Activated CD4-positive, alpha-beta T cell treated with anti-CD3 and anti-CD28 coated beads, Interleukin-2, amount 50 U/mL, for 16 hours (primary cell): ENCODE measurements around the gene RIMS1.
A peak's percentile ranks its signal among the peaks of the same experiment; 100 is the strongest.
"Not testable (repeated sequence)": the region's sequence is repeated elsewhere in the genome, so short reads cannot be mapped to it uniquely, and the experiment has no call there.

Experiments used
- DNase-seq: peaks from one replicate; pipeline ENCODE4 v3.0.0-alpha.2; 2020

The RIMS1 gene

DNA sequence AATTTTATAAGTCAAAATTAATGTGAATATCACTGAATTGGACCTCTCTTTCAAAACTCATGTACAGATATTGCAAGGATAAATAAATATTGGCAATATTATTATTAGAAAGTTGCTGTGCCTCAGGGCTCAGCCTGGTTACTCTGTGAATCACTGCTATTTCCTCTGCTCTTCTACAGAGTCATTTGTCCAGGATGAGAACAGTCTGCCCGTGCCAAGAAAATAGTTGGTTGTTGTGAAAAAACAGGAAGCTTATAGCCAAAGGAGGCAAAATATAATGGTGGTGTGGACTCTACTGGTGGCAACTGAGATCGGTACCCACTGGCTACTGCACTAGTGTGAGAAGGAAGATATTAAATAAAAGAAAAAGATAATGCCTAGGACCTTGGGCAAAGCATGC lies 93.6 kb downstream of the RIMS1 start:
- no peak for DNase-seq

DNA sequence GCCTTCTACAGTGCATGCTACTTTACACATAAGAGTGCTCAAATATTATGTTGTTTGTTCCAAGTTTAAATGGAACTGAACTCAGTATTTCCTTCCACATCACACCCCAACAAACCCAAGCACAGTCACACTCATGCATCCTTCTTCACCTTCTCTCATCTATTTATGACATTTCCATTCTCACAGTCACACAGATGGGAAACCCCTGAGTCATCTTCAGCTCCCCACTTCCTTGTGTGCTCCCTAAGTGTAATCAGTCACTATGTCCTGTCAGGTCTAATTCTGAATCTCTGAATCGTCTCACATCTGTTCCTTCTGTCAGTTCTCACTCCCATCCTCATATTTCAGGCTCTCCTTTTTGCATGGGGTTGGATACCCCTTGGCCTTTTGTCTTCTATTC lies 96.0 kb downstream of the RIMS1 start:
- DNase-seq, result no peak

DNA sequence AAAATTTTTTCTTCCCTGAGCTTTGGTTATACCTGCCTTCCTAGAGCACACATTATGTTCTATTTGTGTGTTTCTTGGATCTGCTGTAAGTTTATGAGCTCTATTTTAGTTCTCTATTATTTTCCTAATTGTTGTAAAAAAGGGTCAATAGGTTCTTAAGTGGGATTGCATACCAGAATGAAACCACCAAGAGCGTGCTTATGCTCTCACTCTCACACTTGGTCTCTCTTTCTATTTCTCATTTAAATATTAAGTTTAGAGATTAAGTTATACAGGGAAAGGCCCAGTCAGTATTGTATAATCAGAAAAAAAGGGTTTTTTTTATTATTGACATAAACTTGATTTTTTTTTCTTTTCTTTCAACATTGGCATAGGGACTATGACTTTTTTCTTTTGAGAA lies 96.8 kb downstream of the RIMS1 start:
- DNase-seq, result no peak

GRCh38 chr6:71994705-71995271 lies 108.4 kb downstream of the RIMS1 start:
- no peak for DNase-seq

DNA sequence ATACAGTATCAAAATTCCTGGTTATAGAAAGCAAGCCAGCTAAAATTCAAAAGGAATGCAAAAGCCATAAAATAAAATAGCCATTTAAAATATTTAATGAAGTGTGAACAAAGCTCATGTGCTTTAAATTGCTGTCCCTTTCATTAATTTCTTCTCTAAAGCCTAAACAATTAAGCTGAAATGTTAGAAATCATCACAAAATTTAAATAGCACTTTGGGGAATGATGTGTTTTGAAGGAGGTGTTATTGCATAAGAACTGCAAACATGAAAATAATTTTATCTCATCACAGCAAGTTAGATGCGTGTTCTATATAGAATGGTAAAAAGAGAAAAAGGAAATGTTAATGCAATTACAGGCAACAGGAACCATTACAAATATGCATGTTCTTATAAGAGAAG lies 111.0 kb downstream of the RIMS1 start:
- no peak for DNase-seq

DNA sequence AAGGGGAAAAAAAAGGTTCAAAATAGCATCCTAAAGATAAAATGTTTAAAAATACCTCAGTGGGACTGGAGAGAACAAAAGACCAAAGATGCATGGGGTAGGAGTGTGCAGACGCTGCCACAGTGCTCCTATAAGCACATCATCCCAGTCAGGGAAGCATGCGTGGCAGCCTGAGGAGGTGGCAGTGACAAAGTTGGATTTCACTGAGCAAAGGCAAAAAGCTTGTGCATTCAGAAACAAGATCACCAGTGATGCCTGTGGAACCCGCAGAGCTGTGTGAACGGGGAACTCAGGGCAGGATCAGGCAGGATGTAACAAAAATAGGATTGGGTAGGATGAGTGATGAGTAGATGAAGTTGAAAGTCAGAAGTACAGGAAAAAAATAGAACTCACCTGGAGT lies 116.1 kb downstream of the RIMS1 start:
- no peak for DNase-seq

DNA sequence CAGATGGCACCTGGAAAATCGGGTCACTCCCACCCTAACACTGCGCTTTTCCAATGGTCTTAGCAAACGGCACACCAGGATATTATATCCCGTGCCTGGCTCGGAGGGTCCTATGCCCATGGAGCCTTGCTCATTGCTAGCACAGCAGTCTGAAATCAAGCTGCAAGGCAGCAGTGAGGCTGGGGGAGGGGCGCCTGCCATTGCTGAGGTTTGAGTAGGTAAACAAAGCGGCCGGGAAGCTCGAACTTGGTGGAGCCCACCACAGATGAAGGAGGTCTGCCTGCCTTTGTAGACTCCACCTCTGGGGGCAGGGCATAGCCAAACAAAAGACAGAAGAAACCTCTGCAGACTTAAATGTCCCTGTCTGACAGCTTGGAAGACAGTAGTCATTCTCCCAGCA lies 120.2 kb downstream of the RIMS1 start:
- not testable (repeated sequence) for DNase-seq

GRCh38 chr6:72022830-72023229 lies 136.5 kb downstream of the RIMS1 start:
- no peak for DNase-seq

- no peak for DNase-seq
Measured at GRCh38 chr6:72031471-72031870, 145.1 kb downstream of the RIMS1 start.

- no peak for DNase-seq
Measured at GRCh38 chr6:72032086-72032485, 145.7 kb downstream of the RIMS1 start.

- DNase-seq, result no peak
Measured at GRCh38 chr6:72035486-72035885, 149.1 kb downstream of the RIMS1 start.

DNA sequence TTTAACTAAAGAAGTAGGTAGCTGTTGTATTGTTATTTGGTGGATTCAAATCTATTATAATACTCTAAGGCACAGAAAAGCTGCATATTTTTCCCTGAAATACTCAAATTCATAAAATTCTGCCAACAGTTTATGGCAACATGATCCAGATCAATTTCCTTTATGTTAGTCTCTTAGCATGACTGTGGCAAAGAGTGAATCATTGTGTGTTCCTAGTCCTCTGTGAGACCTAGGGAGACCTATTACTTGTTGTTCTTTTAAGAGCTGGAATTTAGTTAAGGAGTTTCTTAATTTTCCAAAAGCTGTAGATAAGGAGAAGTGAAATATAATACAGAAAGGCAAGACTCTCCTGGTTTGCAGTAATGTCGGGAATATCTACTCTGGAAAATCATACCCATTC lies 149.6 kb downstream of the RIMS1 start:
- DNase-seq, result no peak

GRCh38 chr6:72037006-72037405 lies 150.7 kb downstream of the RIMS1 start:
- DNase-seq, result no peak

GRCh38 chr6:72040111-72040510 lies 153.8 kb downstream of the RIMS1 start:
- DNase-seq, result no peak

- no peak for DNase-seq
Measured at GRCh38 chr6:72042088-72042487, 155.7 kb downstream of the RIMS1 start.

DNA sequence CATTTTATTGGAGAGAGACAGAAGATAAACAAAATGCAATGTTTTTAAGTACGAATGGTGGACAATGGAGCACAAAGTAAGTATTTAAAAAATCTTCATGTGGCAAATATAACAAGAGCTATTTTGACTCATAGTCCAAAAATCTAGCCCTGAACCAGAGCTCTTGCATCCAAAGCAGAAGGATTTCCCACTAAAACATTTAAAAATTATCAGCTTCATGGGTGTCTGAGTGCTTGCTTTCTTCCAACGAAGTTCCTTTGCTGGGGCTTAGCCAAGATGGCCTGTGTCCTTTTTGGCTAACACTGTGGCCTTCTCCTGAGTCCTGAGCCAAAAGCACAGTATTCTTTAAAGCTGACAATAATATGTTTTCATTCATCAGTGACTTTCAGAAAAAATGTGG lies 161.7 kb downstream of the RIMS1 start:
- DNase-seq, result no peak

GRCh38 chr6:72049376-72049775 lies 163.0 kb downstream of the RIMS1 start:
- DNase-seq, result no peak

DNA sequence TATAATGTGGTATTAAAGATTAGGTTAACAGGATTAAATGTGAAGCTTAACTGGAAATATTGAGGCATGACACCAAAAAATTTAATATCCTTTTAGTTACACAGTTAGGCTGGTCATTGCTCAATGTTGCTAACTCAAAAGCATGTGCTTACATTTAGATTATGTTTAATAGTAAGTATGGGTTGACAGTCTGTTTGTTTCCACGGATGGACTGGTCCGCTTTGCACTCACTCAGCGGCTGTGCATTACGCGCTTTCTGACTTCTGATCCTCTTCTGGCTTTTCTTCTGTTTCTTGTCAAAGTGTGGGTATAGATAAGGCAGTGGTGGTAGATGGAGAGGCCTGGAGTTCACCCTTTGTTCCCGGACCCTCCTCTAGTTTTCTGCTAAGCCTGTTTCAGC lies 174.9 kb downstream of the RIMS1 start:
- no peak for DNase-seq

DNA sequence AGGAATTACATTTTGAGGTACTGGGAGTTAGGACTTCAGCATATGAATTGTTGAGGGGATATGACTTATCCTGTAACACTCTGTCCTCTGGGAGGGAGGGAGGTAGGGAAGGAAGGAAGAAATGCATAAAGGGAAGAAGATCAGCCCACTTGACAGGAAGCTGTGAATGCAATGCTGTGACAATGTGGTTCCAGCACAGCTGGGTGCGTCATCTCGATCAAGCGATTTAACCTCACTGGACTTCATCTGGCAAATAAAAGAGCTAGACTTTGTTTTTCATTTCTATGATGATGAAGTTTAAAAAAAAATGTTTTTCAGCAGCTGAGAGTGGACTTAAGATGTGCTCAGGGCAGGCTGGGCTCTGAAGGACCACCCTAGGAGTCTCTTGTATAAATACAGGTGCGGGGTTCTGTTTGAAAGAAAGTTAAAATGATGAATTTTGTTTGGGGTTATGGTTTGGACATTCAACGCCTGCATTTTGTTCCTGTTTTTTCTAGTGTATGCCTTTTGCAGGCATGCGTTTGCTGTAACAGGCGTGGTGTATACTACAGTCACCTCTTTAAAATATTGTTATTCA lies 178.1 kb downstream of the RIMS1 start:
- no peak for DNase-seq

DNA sequence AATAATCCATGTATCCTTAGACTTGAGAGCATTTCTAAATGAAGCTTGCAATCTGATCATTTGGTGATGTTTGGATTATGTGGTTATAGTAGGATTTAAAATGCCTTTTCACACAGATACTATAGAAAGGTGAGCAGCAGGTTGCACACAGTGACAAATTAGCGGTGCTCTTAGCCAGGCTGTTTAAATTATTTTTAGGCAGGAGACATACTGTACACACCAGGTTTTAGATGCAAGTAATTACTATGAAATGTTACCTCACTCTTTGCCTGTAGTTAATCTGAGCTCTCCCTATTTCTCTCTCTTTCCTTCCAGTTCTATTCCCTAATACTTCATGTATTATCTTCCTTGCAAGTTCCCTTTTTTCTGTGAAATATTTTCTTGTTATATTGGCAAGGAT lies 191.7 kb downstream of the RIMS1 start:
- no peak for DNase-seq

- DNase-seq, result no peak
Measured at GRCh38 chr6:72080260-72080941, 194.1 kb downstream of the RIMS1 start.

- no peak for DNase-seq
Measured at GRCh38 chr6:72081871-72082270, 195.5 kb downstream of the RIMS1 start.

DNA sequence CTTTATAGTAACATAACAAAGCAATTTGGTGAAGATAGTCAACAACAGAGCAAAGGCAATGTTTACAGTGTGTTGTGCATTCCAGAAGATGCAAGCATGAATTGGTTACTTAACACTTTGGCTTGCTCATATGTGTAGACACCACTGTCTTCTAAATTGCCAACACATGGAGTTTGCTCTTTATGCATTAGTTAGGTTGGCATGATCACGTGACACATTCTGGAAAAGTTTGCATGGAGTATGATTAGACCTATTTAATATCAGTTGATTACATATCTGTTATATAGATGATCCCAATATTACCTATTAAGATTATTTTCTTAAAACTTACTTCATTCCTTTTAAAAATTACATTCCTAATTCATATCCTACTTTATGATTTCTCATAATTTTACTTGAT lies 197.6 kb downstream of the RIMS1 start:
- no peak for DNase-seq

DNA sequence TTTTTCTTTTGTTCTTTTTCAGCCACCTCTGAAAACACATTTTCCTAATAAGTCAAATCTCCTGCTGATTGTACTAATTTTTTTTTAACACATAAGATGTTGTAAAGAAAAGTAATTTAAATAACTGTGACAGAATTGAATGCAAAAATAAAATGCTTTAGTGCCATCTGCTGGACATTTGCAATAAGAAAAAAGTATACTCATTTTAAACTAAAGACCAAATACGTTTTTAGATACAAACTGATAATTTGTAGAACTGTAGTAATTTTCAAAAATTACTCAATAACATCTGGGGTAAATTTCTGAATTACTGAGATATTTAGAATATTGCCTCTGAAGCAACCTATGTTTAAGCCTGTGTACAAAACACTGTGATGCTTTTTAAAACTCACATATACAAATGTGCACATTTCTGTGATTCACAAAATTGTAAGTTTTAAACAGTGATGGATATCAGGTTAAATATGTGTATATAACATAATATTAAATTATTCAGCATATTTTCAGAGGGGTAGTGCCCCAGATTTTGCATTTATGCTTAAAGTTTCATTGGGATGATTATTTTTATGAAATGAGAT lies 198.7 kb downstream of the RIMS1 start:
- DNase-seq, result peak; percentile 7

DNA sequence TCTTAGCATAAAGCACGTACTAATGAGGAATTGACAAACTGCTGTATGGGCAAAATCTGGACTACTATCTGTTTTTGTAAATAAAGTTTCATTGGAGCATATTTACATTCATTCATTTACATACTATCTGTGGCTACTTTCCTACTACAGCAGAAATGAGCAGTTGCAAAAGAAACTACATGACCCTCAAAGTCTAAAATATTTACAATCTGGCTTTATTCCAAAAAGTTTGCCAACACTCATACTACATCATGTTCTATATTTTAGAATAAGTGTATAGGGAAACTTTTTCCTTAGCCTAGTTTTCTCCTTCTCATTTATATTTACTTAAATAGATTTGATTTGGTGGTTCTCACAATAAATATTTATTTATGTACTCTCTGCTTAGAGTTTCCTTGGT lies 208.2 kb downstream of the RIMS1 start:
- DNase-seq, result no peak
